ENCODE results near the gene INHBB.

DNA sequence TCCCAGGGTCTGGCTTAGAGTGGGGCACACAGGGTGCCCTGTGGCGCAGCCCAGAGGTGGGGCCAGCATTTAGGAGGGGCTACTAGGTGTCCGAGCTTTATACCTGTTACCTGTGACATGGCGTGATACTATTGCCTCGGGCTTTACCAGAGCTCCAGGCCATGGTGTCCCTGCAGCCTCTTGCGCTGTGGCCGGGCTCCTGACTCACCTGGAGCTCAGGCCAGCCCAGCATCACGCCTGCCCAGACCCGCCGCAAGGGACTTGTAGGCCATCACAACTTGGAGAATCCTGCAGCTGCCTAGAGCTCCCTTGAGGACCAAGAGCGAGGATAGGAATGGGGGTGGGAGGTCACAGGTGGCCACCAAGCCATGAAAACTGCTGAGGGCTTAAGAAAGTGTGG lies 8.0 kb downstream of the INHBB start:
- TF ChIP-seq, protein P1, sequence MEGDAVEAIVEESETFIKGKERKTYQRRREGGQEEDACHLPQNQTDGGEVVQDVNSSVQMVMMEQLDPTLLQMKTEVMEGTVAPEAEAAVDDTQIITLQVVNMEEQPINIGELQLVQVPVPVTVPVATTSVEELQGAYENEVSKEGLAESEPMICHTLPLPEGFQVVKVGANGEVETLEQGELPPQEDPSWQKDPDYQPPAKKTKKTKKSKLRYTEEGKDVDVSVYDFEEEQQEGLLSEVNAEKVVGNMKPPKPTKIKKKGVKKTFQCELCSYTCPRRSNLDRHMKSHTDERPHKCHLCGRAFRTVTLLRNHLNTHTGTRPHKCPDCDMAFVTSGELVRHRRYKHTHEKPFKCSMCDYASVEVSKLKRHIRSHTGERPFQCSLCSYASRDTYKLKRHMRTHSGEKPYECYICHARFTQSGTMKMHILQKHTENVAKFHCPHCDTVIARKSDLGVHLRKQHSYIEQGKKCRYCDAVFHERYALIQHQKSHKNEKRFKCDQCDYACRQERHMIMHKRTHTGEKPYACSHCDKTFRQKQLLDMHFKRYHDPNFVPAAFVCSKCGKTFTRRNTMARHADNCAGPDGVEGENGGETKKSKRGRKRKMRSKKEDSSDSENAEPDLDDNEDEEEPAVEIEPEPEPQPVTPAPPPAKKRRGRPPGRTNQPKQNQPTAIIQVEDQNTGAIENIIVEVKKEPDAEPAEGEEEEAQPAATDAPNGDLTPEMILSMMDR (IDR thresholded peaks at IDR 0.05; ENCODE audit: poor library complexity, severe bottlenecking), result no peak
- TF ChIP-seq TAF1 (IDR thresholded peaks at IDR 0.05; ENCODE audit: low read depth) (no peak), EZH2 (IDR thresholded peaks at IDR 0.05; ENCODE audit: borderline replicate concordance, insufficient read depth, low read length, poor library complexity, severe bottlenecking) (no peak), EP300 (conservative IDR thresholded peaks at IDR 0.05; ENCODE audit: poor library complexity, severe bottlenecking) (no peak)

All from neural cell (in vitro differentiated cells).